ENCODE data around the gene TFAP2A.

TFAP2A gene

DNA sequence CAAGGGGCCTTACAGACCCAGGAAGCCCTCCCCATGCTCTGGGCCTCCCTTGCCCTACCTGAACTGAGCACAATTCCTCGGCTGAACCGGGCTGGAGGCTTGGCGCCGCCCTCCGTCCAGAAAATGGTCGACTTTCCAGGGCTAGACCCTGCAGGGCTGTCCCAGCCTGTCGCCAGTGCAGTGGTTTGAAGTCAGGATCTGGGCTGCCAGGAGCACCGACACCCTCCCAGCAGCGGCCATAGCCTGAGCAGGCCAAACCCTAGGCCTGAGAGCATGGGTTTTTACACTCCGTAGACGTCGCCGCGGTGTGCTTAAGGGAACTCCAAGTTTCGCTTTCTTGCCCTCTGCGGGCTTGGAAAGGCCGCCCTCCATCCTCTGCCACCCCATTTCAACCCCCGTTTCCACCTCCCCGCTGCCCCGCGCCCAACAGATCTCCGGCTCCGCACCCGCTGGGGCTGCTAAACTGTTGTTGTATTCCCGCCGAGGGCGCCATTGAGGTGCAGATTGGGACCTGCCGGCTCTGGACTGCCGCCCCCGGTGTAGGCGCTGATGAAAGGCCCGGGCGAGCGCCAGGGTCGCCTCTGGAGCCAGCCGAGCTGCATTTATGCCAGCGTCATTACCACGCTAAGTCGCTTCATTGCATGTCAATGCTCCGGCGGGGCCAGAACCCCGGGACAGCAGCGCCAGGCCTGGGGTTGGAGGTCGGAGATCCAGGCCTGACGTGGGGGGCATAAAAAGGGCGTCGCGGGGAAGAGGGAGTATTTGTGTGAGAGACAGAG, 2.2 kb upstream of the TFAP2A start:
- no peak overlapping the region for H3K4me3 ChIP-seq (ENCODE audit: low read depth, low read length)
- no peak for DNase-seq (ENCODE audit: low read depth)
- TF ChIP-seq, protein P1, sequence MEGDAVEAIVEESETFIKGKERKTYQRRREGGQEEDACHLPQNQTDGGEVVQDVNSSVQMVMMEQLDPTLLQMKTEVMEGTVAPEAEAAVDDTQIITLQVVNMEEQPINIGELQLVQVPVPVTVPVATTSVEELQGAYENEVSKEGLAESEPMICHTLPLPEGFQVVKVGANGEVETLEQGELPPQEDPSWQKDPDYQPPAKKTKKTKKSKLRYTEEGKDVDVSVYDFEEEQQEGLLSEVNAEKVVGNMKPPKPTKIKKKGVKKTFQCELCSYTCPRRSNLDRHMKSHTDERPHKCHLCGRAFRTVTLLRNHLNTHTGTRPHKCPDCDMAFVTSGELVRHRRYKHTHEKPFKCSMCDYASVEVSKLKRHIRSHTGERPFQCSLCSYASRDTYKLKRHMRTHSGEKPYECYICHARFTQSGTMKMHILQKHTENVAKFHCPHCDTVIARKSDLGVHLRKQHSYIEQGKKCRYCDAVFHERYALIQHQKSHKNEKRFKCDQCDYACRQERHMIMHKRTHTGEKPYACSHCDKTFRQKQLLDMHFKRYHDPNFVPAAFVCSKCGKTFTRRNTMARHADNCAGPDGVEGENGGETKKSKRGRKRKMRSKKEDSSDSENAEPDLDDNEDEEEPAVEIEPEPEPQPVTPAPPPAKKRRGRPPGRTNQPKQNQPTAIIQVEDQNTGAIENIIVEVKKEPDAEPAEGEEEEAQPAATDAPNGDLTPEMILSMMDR (conservative IDR thresholded peaks at IDR 0.05; ENCODE audit: low read depth, low read length): no peak

DNA sequence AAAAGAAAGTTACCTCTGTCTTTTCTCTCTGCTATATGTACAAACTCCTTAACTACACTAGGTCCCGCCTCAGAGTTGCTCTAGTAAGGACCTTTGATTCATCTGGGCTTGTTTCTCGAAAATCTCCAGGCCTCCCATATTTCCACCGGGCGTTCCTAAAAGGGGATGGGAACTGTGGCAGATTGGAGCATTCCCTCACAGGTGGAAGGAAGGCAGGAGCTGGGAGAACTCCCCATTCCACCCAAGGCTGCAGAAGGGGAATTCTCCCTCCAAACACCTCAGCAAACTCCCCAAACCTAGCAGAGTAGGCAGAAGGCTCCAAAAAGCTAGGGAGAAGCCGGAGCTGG, 1.6 kb upstream of the TFAP2A start:
- TF ChIP-seq, protein P1 (conservative IDR thresholded peaks at IDR 0.05; ENCODE audit: low read depth, low read length): no peak

DNA sequence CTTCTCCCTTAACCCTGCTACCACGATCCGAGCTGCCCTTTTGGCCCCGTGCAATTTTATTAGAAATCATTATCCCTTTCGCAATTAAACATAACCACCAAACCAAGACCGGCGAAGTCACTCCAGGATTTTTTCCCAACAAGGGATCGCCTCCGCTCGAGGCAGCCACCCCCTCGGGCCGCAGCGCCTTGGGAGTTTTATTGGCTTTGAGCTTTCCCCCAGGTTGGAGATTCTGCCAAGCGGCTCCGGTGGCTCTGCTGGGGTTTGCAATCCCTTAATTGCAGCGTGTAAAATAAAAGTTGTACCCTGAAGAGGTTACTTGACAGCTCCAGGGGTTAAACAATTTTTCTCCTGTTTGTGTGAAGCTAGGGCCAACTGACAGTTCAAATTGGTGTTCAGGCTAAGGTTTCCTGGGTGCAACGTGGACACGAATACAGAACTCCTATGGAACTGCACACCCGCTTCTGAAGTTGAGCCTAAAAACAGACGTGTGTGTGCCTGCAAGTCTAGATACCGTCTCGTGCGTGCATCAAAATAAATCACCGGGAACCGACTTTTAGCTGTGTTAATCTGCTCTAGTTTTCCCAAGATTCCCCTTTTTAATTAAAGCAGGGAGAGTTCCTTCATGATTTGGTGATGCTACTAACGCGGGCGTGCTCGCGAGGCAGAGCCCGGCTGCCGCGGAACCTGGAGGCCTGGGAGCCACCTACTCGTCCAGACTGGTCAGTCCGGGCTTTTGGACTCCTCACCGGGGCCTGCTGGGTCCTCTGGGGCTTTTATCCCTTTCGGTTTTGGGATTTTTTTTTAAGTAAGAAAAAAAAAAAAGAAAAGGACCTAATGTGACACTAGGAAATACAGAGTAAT, 975 bp upstream of the TFAP2A start:
- H3K4me3 ChIP-seq (ENCODE audit: low read depth, low read length): no peak overlapping the region
- DNase-seq (ENCODE audit: low read depth): no peak
- TF ChIP-seq, protein P1 (conservative IDR thresholded peaks at IDR 0.05; ENCODE audit: low read depth, low read length): no peak

More for the DNA sequence above, 1.6 kb upstream of the TFAP2A start:
- no peak overlapping the region for H3K4me3 ChIP-seq (ENCODE audit: low read depth, low read length)
- no peak for DNase-seq (ENCODE audit: low read depth)

DNA sequence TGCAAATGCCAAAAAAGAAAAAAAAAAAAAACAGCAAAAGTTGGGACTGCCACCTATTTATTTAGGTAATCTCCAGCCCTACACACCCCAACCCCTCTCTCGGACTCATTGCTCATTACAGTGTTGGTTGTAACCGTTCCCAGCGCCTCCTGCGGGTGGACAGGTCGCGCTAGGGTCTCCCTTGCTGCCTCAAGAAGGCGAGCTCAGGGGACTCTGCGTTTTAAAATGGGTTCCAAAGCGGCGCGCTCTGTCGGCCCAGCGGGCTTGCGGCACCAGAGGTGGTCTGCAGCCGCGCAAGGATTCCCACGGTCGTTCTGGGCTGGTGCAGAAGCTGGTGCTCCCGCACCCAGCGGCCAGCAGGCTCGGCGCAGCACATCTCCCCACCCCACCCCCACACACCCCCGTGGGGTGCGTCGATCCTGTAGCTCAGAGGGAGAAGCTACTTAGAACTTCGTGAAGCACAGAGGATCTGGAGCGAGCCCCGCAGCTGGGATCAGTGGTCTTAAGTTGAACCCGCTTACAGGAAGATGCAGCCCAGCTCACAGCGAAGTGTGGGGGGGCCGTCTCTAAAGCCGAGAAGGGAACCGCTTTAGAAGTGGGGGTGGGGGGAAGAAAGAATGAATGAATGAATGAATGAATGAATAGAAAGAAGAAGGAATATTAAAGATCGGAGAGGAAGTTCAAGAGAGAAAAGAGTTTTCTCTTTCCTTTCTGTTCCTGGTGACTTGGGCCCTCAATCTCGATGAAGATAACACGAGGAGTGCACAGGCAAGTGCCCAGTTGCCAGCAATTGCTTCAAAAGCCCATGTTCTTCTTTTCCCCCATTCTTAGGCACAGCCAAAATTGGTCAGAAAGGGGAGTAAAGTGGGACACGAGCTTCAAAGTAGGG, 780 bp downstream of the TFAP2A start:
- H3K4me3 ChIP-seq (ENCODE audit: low read depth, low read length): no peak overlapping the region
- TF ChIP-seq, protein P1 (conservative IDR thresholded peaks at IDR 0.05; ENCODE audit: low read depth, low read length): no peak
- no peak for DNase-seq (ENCODE audit: low read depth)

DNA sequence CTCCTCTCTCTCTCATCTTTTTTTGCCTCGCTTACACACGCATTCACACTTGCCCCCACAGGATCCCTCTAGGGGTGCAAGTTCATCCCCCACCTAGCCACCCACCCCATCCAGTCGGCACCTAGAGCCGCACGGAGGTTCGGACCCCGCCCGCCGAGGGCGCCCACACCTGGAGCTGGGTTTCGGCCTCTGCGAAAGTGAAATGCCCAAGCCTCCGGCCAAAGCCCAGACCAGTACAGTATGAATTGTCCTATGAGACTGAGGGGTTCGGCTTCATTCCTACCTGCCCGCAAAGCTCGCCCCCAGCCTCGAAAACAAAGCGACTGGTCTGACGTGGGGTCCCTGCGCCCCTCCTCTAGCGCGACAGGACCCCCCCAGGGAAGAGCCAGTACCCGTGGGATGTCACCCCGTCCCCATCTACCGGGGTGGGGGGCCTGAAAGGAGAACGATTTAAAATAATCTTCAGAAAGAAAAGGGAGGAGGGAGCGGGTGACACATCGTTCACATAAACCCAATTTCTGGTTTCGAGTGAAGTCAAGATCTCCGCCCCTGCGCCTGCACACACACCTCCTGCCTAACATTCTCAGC, 1.5 kb downstream of the TFAP2A start:
- no peak for DNase-seq (ENCODE audit: low read depth)
- H3K4me3 ChIP-seq (ENCODE audit: low read depth, low read length): peak overlapping the region; percentile 64

More for the DNA sequence above, 1.5 kb downstream of the TFAP2A start:
- TF ChIP-seq, protein P1 (conservative IDR thresholded peaks at IDR 0.05; ENCODE audit: low read depth, low read length): no peak
